Activated CD4-positive, alpha-beta T cell treated with anti-CD3 and anti-CD28 coated beads for 1 hour (primary cell): Measurements from ENCODE around the gene FAM78B.

ENCODE experiments used
- DNase-seq: peaks from one replicate; pipeline ENCODE4 v3.0.0-alpha.2; 2020

FAM78B gene

GRCh38 chr1:166062421-166063070 is 104.3 kb downstream of the FAM78B start:
- no peak for DNase-seq

- DNase-seq, result no peak
These were observed 109.2 kb downstream of the FAM78B start for GRCh38 chr1:166057650-166058049.

GRCh38 chr1:166053395-166053794 is 113.4 kb downstream of the FAM78B start:
- DNase-seq, result no peak

- no peak for DNase-seq
These were observed 126.4 kb downstream of the FAM78B start for GRCh38 chr1:166040202-166040997.

GRCh38 chr1:166039436-166040201 is 127.2 kb downstream of the FAM78B start:
- no peak for DNase-seq

GRCh38 chr1:166036092-166036491 is 130.7 kb downstream of the FAM78B start:
- DNase-seq, result no peak

- no peak for DNase-seq
These were observed 134.0 kb downstream of the FAM78B start for GRCh38 chr1:166032572-166033371.

- DNase-seq, result no peak
These were observed 134.7 kb downstream of the FAM78B start for GRCh38 chr1:166031932-166032571.

- no peak for DNase-seq
These were observed 137.4 kb downstream of the FAM78B start for GRCh38 chr1:166029196-166029945.

GRCh38 chr1:166026555-166026954 is 140.2 kb downstream of the FAM78B start:
- DNase-seq, result no peak

- DNase-seq, result no peak
These were observed 140.7 kb downstream of the FAM78B start for GRCh38 chr1:166026143-166026542.

- DNase-seq, result no peak
These were observed 146.6 kb downstream of the FAM78B start for GRCh38 chr1:166020210-166020609.
